C4-2B (cell line): ENCODE data around the gene RPS19BP1.

Source experiments
- CTCF ChIP-seq: fragments of 450-650 bp; conservative IDR thresholded peaks from 2 replicates; pipeline ENCODE4 v1.5.1; 2017; ENCODE audit warnings: mild to moderate bottlenecking
- ZFX ChIP-seq: fragments of 450-650 bp; IDR thresholded peaks from 2 replicates; pipeline ENCODE4 v1.6.1; 2017

DNA sequence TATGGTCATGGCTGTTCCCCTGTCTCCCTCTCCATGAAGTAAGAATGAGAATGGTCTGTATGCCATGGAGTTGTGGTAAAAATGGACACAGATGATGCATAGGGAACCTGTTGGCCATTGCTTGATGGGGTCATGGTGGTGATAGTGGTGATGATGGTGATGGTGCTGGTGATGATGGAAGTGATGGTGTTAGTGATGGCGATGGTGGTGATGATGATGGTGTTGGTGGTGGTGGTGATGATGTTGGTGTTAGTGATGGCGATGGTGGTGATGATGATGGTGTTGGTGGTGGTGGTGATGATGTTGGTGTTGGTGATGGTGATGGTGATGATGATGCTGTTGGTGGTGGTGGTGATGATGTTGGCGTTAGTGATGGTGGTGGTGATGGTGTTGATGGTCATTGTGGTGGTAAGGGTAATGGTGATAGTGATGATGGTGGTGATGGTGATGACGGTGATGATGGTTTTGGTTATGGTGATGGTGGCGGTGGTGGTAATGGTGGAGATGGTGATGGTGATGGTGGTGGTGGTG, 32.9 kb upstream of the RPS19BP1 start:
- TF ChIP-seq ZFX (no peak), CTCF (no peak)
